ENCODE measurements around the gene PSMD6.

PSMD6 gene

GRCh38 chr3:64008487-64009351 lies 14.6 kb downstream of the PSMD6 start:
- DNase-seq, result no peak

- no peak for DNase-seq
Measured at GRCh38 chr3:64008017-64008416, 15.3 kb downstream of the PSMD6 start.

- no peak for DNase-seq
Measured at GRCh38 chr3:64003589-64003988, 19.7 kb downstream of the PSMD6 start.

GRCh38 chr3:64002233-64002632 lies 21.1 kb downstream of the PSMD6 start:
- no peak for DNase-seq

GRCh38 chr3:64000453-64001055 lies 22.7 kb downstream of the PSMD6 start:
- no peak for DNase-seq

- DNase-seq, result no peak
Measured at GRCh38 chr3:63998852-63999754, 24.2 kb downstream of the PSMD6 start.

- peak; percentile 88 for DNase-seq
Measured at GRCh38 chr3:63995086-63995485, 28.2 kb downstream of the PSMD6 start.

GRCh38 chr3:63993653-63994079 lies 29.6 kb downstream of the PSMD6 start:
- DNase-seq, result peak; percentile 72

GRCh38 chr3:63992516-63993209 lies 30.6 kb downstream of the PSMD6 start:
- peak; percentile 51 for DNase-seq

- no peak for DNase-seq
Measured at GRCh38 chr3:63991666-63992065, 31.6 kb downstream of the PSMD6 start.

- DNase-seq, result no peak
Measured at GRCh38 chr3:63990733-63991132, 32.6 kb downstream of the PSMD6 start.

GRCh38 chr3:63990204-63990603 lies 33.1 kb downstream of the PSMD6 start:
- no peak for DNase-seq

GRCh38 chr3:63988943-63989342 lies 34.4 kb downstream of the PSMD6 start:
- DNase-seq, result no peak

- DNase-seq, result no peak
Measured at GRCh38 chr3:63986831-63987230, 36.5 kb downstream of the PSMD6 start.

GRCh38 chr3:63986146-63986545 lies 37.1 kb downstream of the PSMD6 start:
- DNase-seq, result no peak

GRCh38 chr3:63984391-63984790 lies 38.9 kb downstream of the PSMD6 start:
- DNase-seq, result no peak

GRCh38 chr3:63981980-63982379 lies 41.3 kb downstream of the PSMD6 start:
- DNase-seq, result no peak

GRCh38 chr3:63980830-63981498 lies 42.3 kb downstream of the PSMD6 start:
- DNase-seq, result no peak

GRCh38 chr3:63980019-63980418 lies 43.3 kb downstream of the PSMD6 start:
- no peak for DNase-seq

- DNase-seq, result peak; percentile 34
Measured at GRCh38 chr3:63979093-63979885, 44.0 kb downstream of the PSMD6 start.

- DNase-seq, result no peak
Measured at GRCh38 chr3:63977893-63978292, 45.4 kb downstream of the PSMD6 start.
